GM19351 (cell line): ENCODE data around the gene HOXC5.

ENCODE experiments used
- ATAC-seq: cut with Tn5 transposase; IDR thresholded peaks from one replicate; pipeline ENCODE4 v1.9.1; 2021; ENCODE audit warnings: mild to moderate bottlenecking, moderate library complexity; ENCODE audit not compliant: unreplicated experiment

Gene HOXC5

GRCh38 chr12:53995378-53996239, 37.2 kb upstream of the HOXC5 start:
- no peak for ATAC-seq

GRCh38 chr12:53996240-53997203, 36.3 kb upstream of the HOXC5 start:
- ATAC-seq: no peak

GRCh38 chr12:53997204-53998109, 35.4 kb upstream of the HOXC5 start:
- no peak for ATAC-seq

GRCh38 chr12:53998110-53998899, 34.5 kb upstream of the HOXC5 start:
- ATAC-seq: no peak

GRCh38 chr12:53998900-53999236, 34.0 kb upstream of the HOXC5 start:
- ATAC-seq: no peak

GRCh38 chr12:53999559-54000115, 33.2 kb upstream of the HOXC5 start:
- ATAC-seq: no peak

- ATAC-seq: no peak
Observed at GRCh38 chr12:54000116-54001114, 32.4 kb upstream of the HOXC5 start, which contains the start of gene HOXC9. TSS of gene HOXC9 (plus strand) at chr12:54000161. CDS start at chr12:54000189, 28 bp downstream.

- ATAC-seq: no peak
Observed at GRCh38 chr12:54001283-54002187, 31.3 kb upstream of the HOXC5 start.

- no peak for ATAC-seq
Observed at GRCh38 chr12:54002278-54002914, 30.5 kb upstream of the HOXC5 start.

GRCh38 chr12:54002915-54003389, 29.9 kb upstream of the HOXC5 start:
- no peak for ATAC-seq

GRCh38 chr12:54003625-54004024, 29.2 kb upstream of the HOXC5 start:
- ATAC-seq: no peak

- ATAC-seq: no peak
Observed at GRCh38 chr12:54004063-54004840, 28.6 kb upstream of the HOXC5 start.

GRCh38 chr12:54004841-54005530, 27.9 kb upstream of the HOXC5 start:
- ATAC-seq: no peak

GRCh38 chr12:54005531-54005852, 27.4 kb upstream of the HOXC5 start:
- ATAC-seq: no peak

- peak; percentile 73 for ATAC-seq
Observed at GRCh38 chr12:54005853-54006558, 26.8 kb upstream of the HOXC5 start.
